ENCODE measurements around the gene OR5AN1.

GRCh38 chr11:59394186-59394585 lies 35.5 kb downstream of the OR5AN1 start:
- TF ChIP-seq CTCF (conservative IDR thresholded peaks at IDR 0.05; ENCODE audit: low read length) (no peak), EZH2phosphoT487 (IDR thresholded peaks at IDR 0.05; ENCODE audit: borderline replicate concordance, low read depth, low read length) (no peak)
